SK-N-MC (cell line): Measurements from ENCODE around the gene WASF3.

Source experiments
- EZH2 ChIP-seq: fragments of 200-600 bp; sonication (generic); IDR thresholded peaks from one replicate; pipeline ENCODE4 v1.6.1; 2017; ENCODE audit warnings: antibody characterized with exemption
- FOXP2 ChIP-seq: optimal IDR thresholded peaks from 2 replicates; pipeline ENCODE3; 2011; ENCODE audit warnings: mild to moderate bottlenecking, moderate library complexity; ENCODE audit not compliant: insufficient read depth; ENCODE audit errors: extremely low read length, control extremely low read depth
- POLR2AphosphoS5 ChIP-seq: IDR thresholded peaks from 2 replicates; pipeline ENCODE4 v1.6.1; 2012; ENCODE audit warnings: mild to moderate bottlenecking, low read depth, low read length, borderline replicate concordance

- no peak for TF ChIP-seq POLR2AphosphoS5
- no peak for TF ChIP-seq EZH2
- no peak for TF ChIP-seq FOXP2
These were observed 169.2 kb downstream of the WASF3 start for GRCh38 chr13:26726684-26727083.
